Skeletal muscle tissue (tissue), 4 donors: ENCODE measurements around the gene SP2. TPM values are rescaled to one million over a fixed set of nuclear protein-coding genes. Genes with fewer than 3 reads are reported as not detected.

Experiments used
- H3K27ac ChIP-seq: one replicate; pipeline ENCODE4 v1.7.0; 2013; ENCODE audit warnings: mild to moderate bottlenecking, low read depth, low read length, inconsistent platforms
- H3K27me3 ChIP-seq, 3 donors: one replicate each; pipeline ENCODE4 v1.7.0; 2013; ENCODE audit warnings: low read length in 3 of 3; ENCODE audit not compliant: control insufficient read depth in 3 of 3, insufficient read depth in 3 of 3
- H3K36me3 ChIP-seq, 3 donors: one replicate each; pipeline ENCODE4 v1.7.0; 2013; ENCODE audit warnings: low read length in 3 of 3; ENCODE audit not compliant: control insufficient read depth in 3 of 3, insufficient read depth in 3 of 3
- H3K4me1 ChIP-seq, 3 donors: one replicate each; pipeline ENCODE4 v1.7.0; 2013; ENCODE audit warnings: low read length in 3 of 3, mild to moderate bottlenecking in 3 of 3; ENCODE audit not compliant: control insufficient read depth in 3 of 3, insufficient read depth in 3 of 3
- H3K4me3 ChIP-seq, 3 donors: one replicate each; pipeline ENCODE4 v1.7.0; 2013; ENCODE audit warnings: low read length in 3 of 3
- H3K9ac ChIP-seq, 3 donors: one replicate each; pipeline ENCODE4 v1.7.0; 2013; ENCODE audit warnings: low read length in 3 of 3, mild to moderate bottlenecking in 3 of 3, moderate library complexity in 2 of 3, low read depth in 1 of 3
- H3K9me3 ChIP-seq, 3 donors: one replicate each; pipeline ENCODE4 v1.7.0; 2013; ENCODE audit warnings: low read length in 3 of 3; ENCODE audit not compliant: control insufficient read depth in 3 of 3
- total RNA-seq: library from RNA; depleted of rRNA; stranded (reverse); fragments of >200 nt; gene quantifications from one replicate; pipeline ENCODE4 v1.2.3, GENCODE V29; 2014
- donor health status: Osteomylitis.

The SP2 gene
- total RNA-seq, 1 donor from 2014 or later: 0.52 TPM

DNA sequence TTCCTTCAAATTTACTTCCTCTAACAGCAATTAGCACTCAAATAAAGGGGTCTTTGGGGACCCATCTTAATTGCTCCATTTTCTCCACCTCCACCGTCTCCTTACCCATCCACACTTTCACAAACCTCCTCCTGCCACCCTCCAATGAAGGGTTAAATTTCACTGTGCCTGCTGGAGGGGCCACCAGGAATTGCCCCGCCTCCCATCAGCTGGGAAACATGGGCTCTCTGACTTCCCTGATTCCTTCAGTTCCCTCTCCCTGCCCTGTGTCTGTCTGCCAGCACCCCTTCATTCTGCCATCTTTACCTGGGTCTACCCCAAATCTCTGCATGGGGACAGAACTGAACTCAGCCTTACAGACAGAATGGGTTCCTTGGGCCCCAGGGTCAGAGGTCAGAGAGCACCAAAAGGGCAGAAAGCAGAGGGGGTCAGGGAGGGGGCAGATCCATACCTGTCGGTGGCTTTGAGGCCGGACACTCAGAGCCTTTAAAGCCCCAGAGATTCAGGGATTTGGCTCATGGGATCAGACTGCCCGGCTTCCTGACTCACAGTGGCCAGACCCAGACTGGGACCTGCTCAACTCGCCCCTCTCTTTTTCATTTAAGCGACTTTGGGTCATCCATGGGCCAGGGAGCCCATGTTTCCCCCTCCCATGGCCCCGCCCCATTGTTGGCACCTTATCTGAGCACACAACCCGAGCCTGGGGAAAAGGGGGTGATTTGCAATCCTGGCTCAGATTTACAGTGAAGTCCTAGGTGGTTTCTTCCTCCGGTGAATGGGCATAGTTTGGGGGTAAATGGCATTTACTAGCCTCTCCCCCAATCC, 17.6 kb upstream of the SP2 start:
- Histone ChIP-seq H3K27me3 (peaks cover 25 to 43% (median 34%) of the 10 kb centered on the region in 3 donors), H3K4me3 (no peak overlapping the region), H3K9ac (no peak overlapping the region), H3K36me3 (no peaks in the 10 kb centered on the region), H3K4me1 (peaks cover 2 to 14% (median 12%) of the 10 kb centered on the region in 3 donors), H3K27ac (no peak overlapping the region), H3K9me3 (no peaks in the 10 kb centered on the region)

DNA sequence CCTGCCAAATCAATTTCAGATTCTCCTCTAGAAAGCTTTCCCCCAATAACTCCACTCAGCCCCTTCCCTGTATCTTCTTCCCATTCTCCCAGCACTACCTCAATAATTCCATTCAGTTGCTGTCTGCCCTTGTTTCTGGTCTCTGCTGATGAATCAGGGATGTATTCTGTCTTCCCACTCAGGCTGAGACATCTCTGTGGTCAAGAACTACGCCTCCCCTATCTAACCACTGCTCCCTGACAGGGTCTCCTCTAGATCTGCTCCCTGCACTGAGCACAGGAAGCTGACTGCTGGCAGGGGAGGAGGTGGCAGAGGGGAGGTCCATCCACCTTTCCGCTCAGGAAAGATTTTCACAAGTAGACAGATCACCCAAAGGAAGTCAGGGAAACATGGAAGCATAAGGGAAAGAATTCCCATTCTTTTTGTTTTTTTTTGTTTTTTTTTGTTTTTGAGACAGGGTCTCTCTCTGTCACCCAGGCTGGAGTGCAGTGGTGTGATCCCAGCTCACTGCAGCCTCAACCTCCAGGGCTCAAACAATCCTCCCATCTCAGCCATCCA, 16.9 kb upstream of the SP2 start:
- H3K4me3 ChIP-seq: no peak overlapping the region
- H3K27me3 ChIP-seq: peaks cover 22 to 48% (median 34%) of the 10 kb centered on the region in 3 donors
- H3K9me3 ChIP-seq: no peaks in the 10 kb centered on the region
- peaks cover 2 to 14% (median 12%) of the 10 kb centered on the region in 3 donors for H3K4me1 ChIP-seq
- no peak overlapping the region for H3K27ac ChIP-seq
- H3K36me3 ChIP-seq: no peaks in the 10 kb centered on the region
- no peak overlapping the region for H3K9ac ChIP-seq

DNA sequence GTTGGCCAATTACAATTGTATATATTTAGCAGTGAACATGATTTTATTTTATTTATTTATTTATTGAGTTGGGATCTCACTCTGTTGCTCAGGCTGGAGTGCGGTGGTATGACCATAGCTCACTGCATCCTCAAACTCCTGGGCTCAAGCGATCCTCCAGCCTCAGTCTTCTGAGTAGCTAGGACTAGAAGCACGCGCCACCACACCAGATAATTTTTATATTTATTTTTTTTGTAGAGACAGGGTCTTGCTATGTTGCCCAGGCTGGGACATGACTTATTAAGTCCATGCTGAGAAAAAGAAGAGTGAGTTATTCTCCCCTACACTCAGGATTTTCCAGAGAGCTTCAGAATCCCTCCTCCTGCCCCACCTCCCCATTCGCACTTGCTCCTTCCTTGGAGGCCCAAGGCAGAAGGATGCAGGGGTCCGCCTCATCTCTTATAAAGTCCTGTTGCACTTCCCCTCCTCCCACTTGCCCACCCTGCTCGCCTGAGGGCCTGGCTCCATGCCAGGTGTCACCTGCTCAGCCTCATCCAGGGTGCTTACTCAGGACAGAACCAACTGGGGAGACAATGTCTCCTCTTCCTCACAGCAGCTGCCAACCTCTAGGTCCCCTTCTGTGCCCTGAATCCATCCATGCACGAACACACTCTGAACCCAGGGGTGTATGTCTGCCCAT, 16.1 kb upstream of the SP2 start:
- Histone ChIP-seq H3K9ac (no peak overlapping the region), H3K9me3 (no peaks in the 10 kb centered on the region), H3K4me1 (peaks cover 2 to 14% (median 12%) of the 10 kb centered on the region in 3 donors), H3K27me3 (peaks cover 17 to 41% (median 27%) of the 10 kb centered on the region in 3 donors), H3K36me3 (no peaks in the 10 kb centered on the region), H3K4me3 (no peak overlapping the region), H3K27ac (no peak overlapping the region)

DNA sequence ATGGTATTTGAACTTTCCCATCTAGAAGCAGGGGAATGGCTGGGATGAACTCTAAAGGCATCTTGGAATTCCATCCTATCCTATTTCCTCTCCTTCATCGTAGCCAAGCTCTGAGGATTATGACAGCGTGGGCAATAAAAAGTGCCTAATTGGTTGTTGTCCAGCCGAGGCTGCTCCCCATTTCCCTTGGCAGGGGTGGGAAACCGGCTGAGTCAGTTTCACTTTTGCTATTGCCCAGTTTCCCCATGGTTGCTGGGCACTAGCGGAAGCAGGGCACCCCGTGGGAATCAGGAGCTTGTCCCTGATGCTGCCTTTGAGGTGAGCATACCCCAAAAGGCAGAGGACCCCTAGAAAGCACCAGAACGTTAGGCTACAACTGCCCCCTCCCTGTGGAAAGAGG, 13.8 kb upstream of the SP2 start:
- peaks cover 12 to 32% (median 21%) of the 10 kb centered on the region in 3 donors for H3K27me3 ChIP-seq
- no peaks in the 10 kb centered on the region for H3K9me3 ChIP-seq
- no peak overlapping the region for H3K27ac ChIP-seq
- H3K4me1 ChIP-seq: peaks cover 2 to 14% (median 12%) of the 10 kb centered on the region in 3 donors
- H3K36me3 ChIP-seq: no peaks in the 10 kb centered on the region
- H3K9ac ChIP-seq: peak overlapping the region in 2 of 3 donors; percentile 16 to 44
- peak overlapping the region; percentile 35 to 63 (median 41) for H3K4me3 ChIP-seq

DNA sequence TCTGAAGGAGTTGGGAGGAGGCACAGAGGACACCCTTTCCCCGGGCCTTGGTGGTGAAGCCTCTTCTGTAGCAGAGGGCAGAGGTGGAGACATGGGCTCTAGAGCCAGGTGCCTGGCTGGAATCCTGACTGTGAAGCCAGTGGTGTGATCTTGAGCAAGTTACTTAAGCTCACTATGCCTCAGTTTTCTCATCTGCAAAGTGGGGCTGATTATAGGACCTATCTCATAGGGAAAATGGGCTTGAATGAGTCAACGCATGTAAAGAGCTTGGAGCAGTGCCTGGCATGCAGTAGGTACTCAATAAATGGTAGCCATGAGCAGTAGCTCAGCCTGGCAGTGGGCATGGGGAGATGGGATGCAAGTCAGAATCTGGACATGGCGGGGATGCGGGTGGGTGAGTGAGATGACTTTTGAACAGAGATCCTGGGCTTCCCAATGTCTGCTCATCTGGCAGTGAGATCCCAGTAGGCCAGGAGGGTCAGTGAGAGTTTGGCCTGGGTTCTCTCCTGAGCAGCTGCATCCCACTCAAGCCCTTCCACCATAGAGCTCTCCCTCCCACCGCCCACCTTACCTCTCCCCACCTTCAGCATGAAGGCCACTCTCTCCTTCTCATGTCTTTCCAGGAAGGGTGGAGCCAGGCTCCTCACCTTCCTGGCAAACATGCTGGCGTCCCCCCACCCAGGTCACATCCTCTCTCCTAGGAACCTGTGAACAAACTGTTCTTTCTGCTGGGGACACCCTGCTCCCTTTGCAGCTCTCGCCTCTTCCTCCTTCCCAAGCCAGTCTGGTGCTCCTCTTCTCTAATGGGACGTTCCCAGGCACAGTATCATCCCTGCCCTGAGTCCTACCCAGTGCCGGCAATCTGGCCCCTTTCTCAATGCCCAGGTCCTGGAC, 13.1 kb upstream of the SP2 start:
- H3K27ac ChIP-seq: no peak overlapping the region
- peaks cover 6 to 27% (median 14%) of the 10 kb centered on the region in 3 donors for H3K27me3 ChIP-seq
- peak overlapping the region in 2 of 3 donors; percentile 41 to 63 for H3K4me3 ChIP-seq
- no peaks in the 10 kb centered on the region for H3K36me3 ChIP-seq
- H3K4me1 ChIP-seq: peaks cover 2 to 14% (median 12%) of the 10 kb centered on the region in 3 donors
- no peaks in the 10 kb centered on the region for H3K9me3 ChIP-seq
- H3K9ac ChIP-seq: peak overlapping the region in 2 of 3 donors; percentile 16 to 44

DNA sequence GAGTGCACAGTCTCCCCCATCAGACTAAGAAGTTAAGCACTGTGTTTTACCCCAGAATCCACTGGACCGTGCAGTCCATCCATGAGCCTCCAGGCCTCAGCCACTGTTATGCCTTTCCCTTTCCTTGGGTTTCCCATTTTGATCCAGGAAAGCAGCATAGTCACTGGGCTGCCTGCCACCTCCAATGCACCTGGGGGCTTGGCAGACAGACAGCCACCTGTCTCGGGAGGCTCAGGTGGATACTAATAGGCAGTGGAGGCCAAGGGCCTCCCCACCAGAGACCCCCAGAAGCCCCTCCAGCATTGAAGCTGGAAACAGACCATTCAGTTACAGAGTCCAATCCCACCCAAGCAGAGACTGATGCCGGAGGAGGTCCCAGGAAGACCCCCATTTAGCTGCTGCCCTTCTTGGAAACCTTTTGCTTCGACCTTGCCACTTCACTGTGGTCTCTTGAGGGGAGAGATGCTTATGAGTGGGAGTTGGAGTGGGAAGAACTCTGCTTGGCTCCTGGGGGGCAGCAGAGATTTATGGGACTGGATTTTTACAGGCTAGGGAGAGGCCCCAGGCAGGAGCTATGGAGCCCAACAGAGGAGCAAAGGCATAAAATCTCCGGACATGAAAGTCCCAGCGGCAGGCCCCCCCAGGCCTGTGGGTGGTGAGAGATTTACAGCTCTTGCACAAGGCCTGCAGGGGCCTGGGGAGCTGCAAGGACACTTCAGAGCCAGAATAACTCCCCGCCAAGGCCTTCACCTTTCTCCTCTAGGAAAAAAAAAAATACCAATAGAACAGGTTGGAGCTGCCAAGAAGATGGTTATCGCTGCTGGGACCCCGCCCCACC, 12.2 kb upstream of the SP2 start:
- Histone ChIP-seq H3K9ac (no peak overlapping the region), H3K27me3 (peaks cover 5 to 19% (median 7%) of the 10 kb centered on the region in 3 donors), H3K36me3 (no peaks in the 10 kb centered on the region)

DNA sequence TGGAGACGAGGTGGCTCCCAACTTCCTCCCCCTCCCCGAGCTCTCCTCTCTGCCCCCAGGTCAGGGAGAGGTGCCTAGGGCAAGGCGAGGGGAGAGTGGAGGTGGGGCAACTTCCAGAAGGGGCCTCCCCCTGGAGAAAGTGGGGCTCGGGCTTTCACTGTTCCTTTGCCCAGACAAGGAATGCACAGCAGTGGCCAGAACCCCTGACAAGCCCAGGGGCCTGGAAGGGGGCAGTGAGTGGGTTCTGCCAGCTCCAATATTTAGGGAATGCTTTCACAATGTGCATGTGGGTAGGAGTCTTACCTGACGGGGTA, 11.7 kb upstream of the SP2 start:
- Histone ChIP-seq H3K9ac (no peak overlapping the region), H3K4me3 (no peak overlapping the region), H3K27me3 (peaks cover under 1 to 16% (median 7%) of the 10 kb centered on the region in 3 donors), H3K27ac (no peak overlapping the region), H3K4me1 (peaks cover 2 to 14% (median 12%) of the 10 kb centered on the region in 3 donors), H3K36me3 (no peaks in the 10 kb centered on the region), H3K9me3 (no peaks in the 10 kb centered on the region)

More for the DNA sequence above, 12.2 kb upstream of the SP2 start:
- no peak overlapping the region for H3K27ac ChIP-seq
- no peak overlapping the region for H3K4me3 ChIP-seq
- H3K9me3 ChIP-seq: no peaks in the 10 kb centered on the region
- peaks cover 2 to 14% (median 12%) of the 10 kb centered on the region in 3 donors for H3K4me1 ChIP-seq

DNA sequence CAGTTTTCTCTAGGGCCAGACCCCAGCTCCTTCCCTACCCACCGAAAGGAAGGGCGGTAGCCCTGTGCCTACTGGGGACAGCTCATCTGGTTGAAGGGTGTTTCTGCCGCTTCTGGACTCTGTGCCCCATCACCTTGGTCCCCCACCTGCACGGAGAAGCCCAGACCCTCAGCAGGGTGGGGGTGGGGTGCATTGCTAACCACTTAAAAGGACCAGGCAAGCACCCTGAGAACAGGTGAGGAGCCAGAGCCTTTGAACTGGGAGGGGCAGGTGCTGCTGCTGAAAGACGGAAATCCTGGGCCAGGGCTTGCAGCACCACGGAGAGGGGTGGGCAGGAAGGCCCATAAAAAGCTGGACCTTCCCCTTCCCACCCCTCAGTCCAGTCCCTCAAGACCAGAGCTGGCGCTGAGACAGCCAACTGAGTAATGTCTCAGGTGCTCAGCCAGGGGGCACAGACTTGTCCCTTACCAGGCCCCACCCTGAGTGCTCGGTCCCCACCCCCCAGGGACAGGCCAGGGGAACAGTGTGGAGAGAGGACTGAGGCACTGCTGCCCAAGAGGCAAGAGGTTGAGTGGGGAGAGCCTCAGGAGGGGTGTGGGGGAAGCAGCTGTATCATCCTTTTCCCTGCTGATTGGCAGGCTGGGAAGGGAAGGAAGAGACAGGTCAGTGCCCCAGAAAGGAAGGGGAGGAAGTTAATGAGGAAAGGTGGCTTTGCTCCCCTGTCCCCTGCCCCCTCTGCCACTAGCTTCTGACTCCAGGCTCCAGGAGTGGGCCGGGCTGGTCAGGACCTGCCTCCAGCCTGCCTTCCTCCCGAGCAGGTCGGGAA, 10.9 kb upstream of the SP2 start:
- Histone ChIP-seq H3K9ac (no peak overlapping the region), H3K36me3 (no peaks in the 10 kb centered on the region), H3K27me3 (peaks cover 0 to 16% (median 5%) of the 10 kb centered on the region in 3 donors), H3K9me3 (no peaks in the 10 kb centered on the region), H3K4me3 (no peak overlapping the region), H3K27ac (no peak overlapping the region), H3K4me1 (peaks cover 2 to 18% (median 12%) of the 10 kb centered on the region in 3 donors)
